ENCODE data around the gene PUS10.

PUS10 gene

GRCh38 chr2:60966507-60967405 is 51.3 kb downstream of the PUS10 start:
- no peaks in the 10 kb centered on the region for H3K27me3 Mint-ChIP-seq
- ATAC-seq = peak; percentile 55
- peak overlapping the region; percentile 53 for H3K4me3 Mint-ChIP-seq

GRCh38 chr2:60965499-60965785 is 52.6 kb downstream of the PUS10 start:
- Mint-ChIP-seq H3K4me3 (no peak overlapping the region), H3K27ac (no peak overlapping the region), H3K9me3 (no peaks in the 10 kb centered on the region)

More at GRCh38 chr2:60966507-60967405, 51.3 kb downstream of the PUS10 start:
- no peaks in the 10 kb centered on the region for H3K9me3 Mint-ChIP-seq
- peak overlapping the region; percentile 57 for H3K27ac Mint-ChIP-seq
- H3K36me3 Mint-ChIP-seq = peaks cover 7% of the 10 kb centered on the region
- peaks cover 49% of the 10 kb centered on the region for H3K4me1 Mint-ChIP-seq

GRCh38 chr2:60964651-60965498 is 53.2 kb downstream of the PUS10 start:
- ATAC-seq = no peak

More at GRCh38 chr2:60965499-60965785, 52.6 kb downstream of the PUS10 start:
- H3K36me3 Mint-ChIP-seq = peaks cover 7% of the 10 kb centered on the region
- ATAC-seq = no peak
- H3K4me1 Mint-ChIP-seq = peaks cover 44% of the 10 kb centered on the region
- no peaks in the 10 kb centered on the region for H3K27me3 Mint-ChIP-seq

GRCh38 chr2:60963190-60963589 is 54.9 kb downstream of the PUS10 start:
- ATAC-seq = no peak
- H3K27ac Mint-ChIP-seq = peak overlapping the region; percentile 42
- no peaks in the 10 kb centered on the region for H3K9me3 Mint-ChIP-seq
- peaks cover 27% of the 10 kb centered on the region for H3K4me1 Mint-ChIP-seq
- H3K36me3 Mint-ChIP-seq = peaks cover 23% of the 10 kb centered on the region
- H3K27me3 Mint-ChIP-seq = no peaks in the 10 kb centered on the region
- H3K4me3 Mint-ChIP-seq = no peak overlapping the region

More at GRCh38 chr2:60964651-60965498, 53.2 kb downstream of the PUS10 start:
- Mint-ChIP-seq H3K9me3 (no peaks in the 10 kb centered on the region), H3K4me3 (no peak overlapping the region), H3K36me3 (peaks cover 12% of the 10 kb centered on the region), H3K27me3 (no peaks in the 10 kb centered on the region), H3K27ac (peak overlapping the region; percentile 42), H3K4me1 (peaks cover 40% of the 10 kb centered on the region)

GRCh38 chr2:60962528-60962927 is 55.5 kb downstream of the PUS10 start:
- Mint-ChIP-seq H3K27me3 (no peaks in the 10 kb centered on the region), H3K36me3 (peaks cover 23% of the 10 kb centered on the region), H3K4me3 (no peak overlapping the region), H3K9me3 (no peaks in the 10 kb centered on the region), H3K27ac (peak overlapping the region; percentile 42), H3K4me1 (peaks cover 20% of the 10 kb centered on the region)
- no peak for ATAC-seq

GRCh38 chr2:60961457-60961856 is 56.6 kb downstream of the PUS10 start:
- no peaks in the 10 kb centered on the region for H3K9me3 Mint-ChIP-seq
- no peak for ATAC-seq
- peaks cover 10% of the 10 kb centered on the region for H3K4me1 Mint-ChIP-seq
- no peaks in the 10 kb centered on the region for H3K27me3 Mint-ChIP-seq
- H3K27ac Mint-ChIP-seq = no peak overlapping the region
- peaks cover 24% of the 10 kb centered on the region for H3K36me3 Mint-ChIP-seq
- no peak overlapping the region for H3K4me3 Mint-ChIP-seq

GRCh38 chr2:60960706-60961105 is 57.3 kb downstream of the PUS10 start:
- no peak for ATAC-seq
- Mint-ChIP-seq H3K27ac (no peak overlapping the region), H3K36me3 (peaks cover 31% of the 10 kb centered on the region), H3K27me3 (no peaks in the 10 kb centered on the region), H3K9me3 (no peaks in the 10 kb centered on the region), H3K4me3 (no peak overlapping the region), H3K4me1 (peaks cover 5% of the 10 kb centered on the region)

- Mint-ChIP-seq H3K36me3 (peaks cover 32% of the 10 kb centered on the region), H3K4me3 (no peak overlapping the region), H3K9me3 (no peaks in the 10 kb centered on the region), H3K27me3 (no peaks in the 10 kb centered on the region), H3K27ac (no peak overlapping the region), H3K4me1 (peaks cover 5% of the 10 kb centered on the region)
- no peak for ATAC-seq
Measured at GRCh38 chr2:60959501-60959900, 58.6 kb downstream of the PUS10 start.

GRCh38 chr2:60958800-60959199 is 59.3 kb downstream of the PUS10 start:
- Mint-ChIP-seq H3K4me1 (peaks cover 5% of the 10 kb centered on the region), H3K27me3 (no peaks in the 10 kb centered on the region), H3K9me3 (no peaks in the 10 kb centered on the region), H3K4me3 (no peak overlapping the region), H3K36me3 (peaks cover 32% of the 10 kb centered on the region), H3K27ac (peak overlapping the region; percentile 17)
- no peak for ATAC-seq

- no peaks in the 10 kb centered on the region for H3K27me3 Mint-ChIP-seq
- no peaks in the 10 kb centered on the region for H3K9me3 Mint-ChIP-seq
- H3K4me1 Mint-ChIP-seq = peaks cover 5% of the 10 kb centered on the region
- ATAC-seq = no peak
- H3K36me3 Mint-ChIP-seq = peaks cover 36% of the 10 kb centered on the region
- no peak overlapping the region for H3K27ac Mint-ChIP-seq
- no peak overlapping the region for H3K4me3 Mint-ChIP-seq
Measured at GRCh38 chr2:60958361-60958760, 59.7 kb downstream of the PUS10 start.

GRCh38 chr2:60957643-60958042 is 60.4 kb downstream of the PUS10 start:
- peaks cover 43% of the 10 kb centered on the region for H3K36me3 Mint-ChIP-seq
- peak; percentile 50 for ATAC-seq
- H3K27ac Mint-ChIP-seq = peak overlapping the region; percentile 6
- H3K9me3 Mint-ChIP-seq = no peaks in the 10 kb centered on the region
- no peak overlapping the region for H3K4me3 Mint-ChIP-seq
- no peaks in the 10 kb centered on the region for H3K4me1 Mint-ChIP-seq
- H3K27me3 Mint-ChIP-seq = no peaks in the 10 kb centered on the region

GRCh38 chr2:60957224-60957623 is 60.8 kb downstream of the PUS10 start:
- H3K4me1 Mint-ChIP-seq = no peaks in the 10 kb centered on the region
- ATAC-seq = peak; percentile 50
- H3K27ac Mint-ChIP-seq = peak overlapping the region; percentile 6
- H3K36me3 Mint-ChIP-seq = peaks cover 44% of the 10 kb centered on the region
- H3K4me3 Mint-ChIP-seq = no peak overlapping the region
- H3K27me3 Mint-ChIP-seq = no peaks in the 10 kb centered on the region
- H3K9me3 Mint-ChIP-seq = no peaks in the 10 kb centered on the region

GRCh38 chr2:60954139-60954538 is 63.9 kb downstream of the PUS10 start:
- Mint-ChIP-seq H3K36me3 (peaks cover 39% of the 10 kb centered on the region), H3K27ac (no peak overlapping the region)
- peak; percentile 34 for ATAC-seq

GRCh38 chr2:60948926-60949579 is 69.0 kb downstream of the PUS10 start:
- H3K27ac Mint-ChIP-seq = no peak overlapping the region
- H3K27me3 Mint-ChIP-seq = no peaks in the 10 kb centered on the region
- no peak overlapping the region for H3K4me3 Mint-ChIP-seq
- no peak for ATAC-seq
- H3K36me3 Mint-ChIP-seq = peaks cover 44% of the 10 kb centered on the region
- peaks cover 2% of the 10 kb centered on the region for H3K9me3 Mint-ChIP-seq
- no peaks in the 10 kb centered on the region for H3K4me1 Mint-ChIP-seq

More at GRCh38 chr2:60954139-60954538, 63.9 kb downstream of the PUS10 start:
- H3K9me3 Mint-ChIP-seq = no peaks in the 10 kb centered on the region
- no peaks in the 10 kb centered on the region for H3K27me3 Mint-ChIP-seq
- H3K4me1 Mint-ChIP-seq = no peaks in the 10 kb centered on the region
- no peak overlapping the region for H3K4me3 Mint-ChIP-seq

- no peak overlapping the region for H3K27ac Mint-ChIP-seq
- H3K4me3 Mint-ChIP-seq = no peak overlapping the region
- ATAC-seq = peak; percentile 34
- no peaks in the 10 kb centered on the region for H3K27me3 Mint-ChIP-seq
- peaks cover 2% of the 10 kb centered on the region for H3K9me3 Mint-ChIP-seq
- H3K36me3 Mint-ChIP-seq = peaks cover 35% of the 10 kb centered on the region
- no peaks in the 10 kb centered on the region for H3K4me1 Mint-ChIP-seq
Measured at GRCh38 chr2:60948161-60948560, 69.9 kb downstream of the PUS10 start.
